GM19468 (cell line): ENCODE data around the gene WASHC2A.
A peak's percentile ranks its signal among the peaks of the same experiment; 100 is the strongest.
"Not testable (repeated sequence)": the region's sequence is repeated elsewhere in the genome, so short reads cannot be mapped to it uniquely, and the experiment has no call there.

Experiments used
- ATAC-seq: cut with Tn5 transposase; IDR thresholded peaks from one replicate; pipeline ENCODE4 v1.9.1; 2021; ENCODE audit warnings: mild to moderate bottlenecking, moderate library complexity, moderate number of reproducible peaks; ENCODE audit not compliant: unreplicated experiment; ENCODE audit errors: extremely low read depth

WASHC2A gene, protein sequence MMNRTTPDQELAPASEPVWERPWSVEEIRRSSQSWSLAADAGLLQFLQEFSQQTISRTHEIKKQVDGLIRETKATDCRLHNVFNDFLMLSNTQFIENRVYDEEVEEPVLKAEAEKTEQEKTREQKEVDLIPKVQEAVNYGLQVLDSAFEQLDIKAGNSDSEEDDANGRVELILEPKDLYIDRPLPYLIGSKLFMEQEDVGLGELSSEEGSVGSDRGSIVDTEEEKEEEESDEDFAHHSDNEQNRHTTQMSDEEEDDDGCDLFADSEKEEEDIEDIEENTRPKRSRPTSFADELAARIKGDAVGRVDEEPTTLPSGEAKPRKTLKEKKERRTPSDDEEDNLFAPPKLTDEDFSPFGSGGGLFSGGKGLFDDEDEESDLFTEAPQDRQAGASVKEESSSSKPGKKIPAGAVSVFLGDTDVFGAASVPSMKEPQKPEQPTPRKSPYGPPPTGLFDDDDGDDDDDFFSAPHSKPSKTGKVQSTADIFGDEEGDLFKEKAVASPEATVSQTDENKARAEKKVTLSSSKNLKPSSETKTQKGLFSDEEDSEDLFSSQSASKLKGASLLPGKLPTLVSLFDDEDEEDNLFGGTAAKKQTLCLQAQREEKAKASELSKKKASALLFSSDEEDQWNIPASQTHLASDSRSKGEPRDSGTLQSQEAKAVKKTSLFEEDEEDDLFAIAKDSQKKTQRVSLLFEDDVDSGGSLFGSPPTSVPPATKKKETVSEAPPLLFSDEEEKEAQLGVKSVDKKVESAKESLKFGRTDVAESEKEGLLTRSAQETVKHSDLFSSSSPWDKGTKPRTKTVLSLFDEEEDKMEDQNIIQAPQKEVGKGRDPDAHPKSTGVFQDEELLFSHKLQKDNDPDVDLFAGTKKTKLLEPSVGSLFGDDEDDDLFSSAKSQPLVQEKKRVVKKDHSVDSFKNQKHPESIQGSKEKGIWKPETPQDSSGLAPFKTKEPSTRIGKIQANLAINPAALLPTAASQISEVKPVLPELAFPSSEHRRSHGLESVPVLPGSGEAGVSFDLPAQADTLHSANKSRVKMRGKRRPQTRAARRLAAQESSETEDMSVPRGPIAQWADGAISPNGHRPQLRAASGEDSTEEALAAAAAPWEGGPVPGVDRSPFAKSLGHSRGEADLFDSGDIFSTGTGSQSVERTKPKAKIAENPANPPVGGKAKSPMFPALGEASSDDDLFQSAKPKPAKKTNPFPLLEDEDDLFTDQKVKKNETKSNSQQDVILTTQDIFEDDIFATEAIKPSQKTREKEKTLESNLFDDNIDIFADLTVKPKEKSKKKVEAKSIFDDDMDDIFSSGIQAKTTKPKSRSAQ (N-terminal part only)

DNA sequence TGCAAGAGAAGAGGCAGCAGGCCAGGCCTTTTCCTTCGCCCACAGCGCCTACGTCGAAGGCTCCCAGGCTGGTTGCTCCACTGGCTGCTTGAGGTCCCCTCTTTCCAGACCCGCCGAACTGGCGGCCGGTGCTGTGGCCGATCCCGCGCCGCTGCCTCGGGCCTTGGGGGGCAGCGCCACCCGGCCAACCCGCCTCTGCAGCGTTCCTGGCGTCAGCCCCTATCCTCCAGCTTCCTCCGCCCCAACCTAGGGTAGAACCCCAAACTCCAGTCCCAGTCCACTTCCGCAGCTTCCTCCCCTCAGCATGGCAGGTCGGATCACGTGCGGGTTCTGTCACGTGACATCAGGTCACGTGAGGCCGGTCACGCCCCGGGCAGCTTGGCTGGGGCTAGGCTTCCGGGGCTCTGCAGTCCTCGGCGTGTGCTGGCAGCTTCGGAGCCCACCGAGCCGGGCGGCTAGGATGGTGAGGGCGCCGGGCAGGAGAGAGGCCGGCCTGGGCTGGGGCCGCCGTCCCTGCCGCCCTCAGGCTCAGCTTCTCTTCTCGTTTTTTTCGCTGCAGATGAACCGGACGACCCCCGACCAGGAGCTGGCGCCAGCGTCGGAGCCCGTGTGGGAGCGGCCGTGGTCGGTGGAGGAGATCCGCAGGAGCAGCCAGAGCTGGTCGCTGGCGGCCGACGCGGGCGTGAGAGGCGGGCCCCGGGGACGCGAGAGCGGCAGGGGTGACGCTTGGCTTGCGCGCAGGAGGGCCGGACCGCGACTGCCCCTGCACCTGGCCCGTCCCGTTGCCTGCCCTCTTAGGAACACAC lies at the start of gene WASHC2A:
TSS of gene WASHC2A (plus strand) at position 409 of the 806 bp plus-strand sequence. CDS start at position 461, 52 bp downstream.
- peak; percentile 91 for ATAC-seq

GRCh38 chr10:50019279-50019678 lies 48.5 kb upstream of the WASHC2A start:
- ATAC-seq = not testable (repeated sequence)

DNA sequence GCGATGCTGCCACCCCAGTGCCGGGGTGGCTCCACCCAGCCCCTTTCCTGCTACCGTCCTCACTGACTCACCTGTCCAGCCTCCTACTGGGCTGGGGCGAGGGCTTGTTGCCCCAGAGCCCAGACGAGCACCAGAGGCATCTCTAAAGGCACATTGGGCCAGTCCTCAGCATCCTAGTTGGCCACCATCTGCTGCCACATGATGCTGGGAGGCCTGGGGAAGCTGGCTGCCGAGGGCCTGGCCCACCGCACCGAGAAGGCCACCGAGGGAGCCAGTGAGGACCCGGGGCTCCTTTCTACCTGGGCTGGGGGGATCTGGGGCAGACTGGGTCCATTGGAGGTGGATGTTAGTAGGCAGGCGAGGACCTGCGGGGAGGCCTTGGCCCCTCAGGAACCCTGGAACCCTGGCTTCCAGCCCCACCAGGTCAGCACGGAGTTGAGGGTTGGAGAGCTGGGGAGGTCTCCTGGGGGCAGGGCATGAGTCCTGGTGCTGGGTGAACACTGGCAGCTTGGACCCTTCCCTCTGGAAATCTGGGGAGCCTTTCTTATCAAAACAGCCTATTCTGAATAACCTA lies 47.2 kb upstream of the WASHC2A start:
- not testable (repeated sequence) for ATAC-seq

GRCh38 chr10:50021646-50022045 lies 46.1 kb upstream of the WASHC2A start:
- no peak for ATAC-seq

DNA sequence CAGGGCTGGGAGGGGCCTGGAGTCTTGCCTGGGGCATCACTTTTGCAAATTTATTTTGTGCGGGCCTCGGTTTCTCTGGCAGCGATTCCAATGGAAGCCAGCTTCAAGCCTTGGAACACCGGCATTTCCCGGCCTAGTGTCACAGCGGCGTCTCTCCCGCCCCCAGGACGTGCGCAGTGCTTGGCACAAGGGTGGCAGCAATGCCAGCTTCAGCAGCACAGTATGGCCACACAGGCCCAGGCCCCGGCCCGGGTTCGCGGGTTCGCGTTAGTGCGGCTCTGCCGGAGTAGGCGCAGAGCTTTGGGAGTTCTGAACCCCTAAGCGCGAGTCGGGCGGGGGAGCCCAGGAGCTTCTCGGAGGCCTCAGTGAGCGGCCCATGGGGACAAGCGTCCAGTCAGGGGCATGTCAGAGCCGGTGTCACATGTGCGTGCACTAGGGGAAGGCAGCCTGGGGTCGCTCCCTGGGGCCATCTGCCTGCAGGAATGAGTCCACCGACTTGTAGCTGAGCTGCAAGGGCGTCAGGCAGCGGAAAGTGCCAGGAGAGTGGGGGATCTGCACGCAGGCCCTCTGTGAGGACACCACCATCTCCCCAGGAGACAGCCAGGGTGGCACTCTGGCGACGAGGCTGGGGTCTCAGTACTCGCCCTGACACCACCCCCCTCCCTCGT lies 42.9 kb upstream of the WASHC2A start:
- not testable (repeated sequence) for ATAC-seq

DNA sequence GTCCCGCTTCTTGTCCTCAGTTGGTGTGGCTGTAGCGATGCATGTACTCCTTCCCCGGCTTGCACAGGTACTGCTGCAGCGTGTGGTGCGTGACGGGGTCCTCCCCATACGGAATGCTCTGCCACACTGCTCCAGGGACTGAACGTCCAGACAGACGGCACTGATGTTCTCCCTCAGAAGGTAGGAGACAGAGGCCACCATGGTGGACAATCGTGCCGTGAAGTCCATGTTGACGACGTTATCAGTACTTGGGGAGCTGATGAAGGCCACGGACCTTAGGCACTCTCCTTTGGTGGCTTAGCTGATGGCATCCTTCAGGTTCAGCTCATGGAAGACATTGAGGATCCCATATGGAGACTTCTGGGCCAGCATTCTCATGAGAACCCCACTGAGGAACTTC lies 42.1 kb upstream of the WASHC2A start:
- no peak for ATAC-seq

DNA sequence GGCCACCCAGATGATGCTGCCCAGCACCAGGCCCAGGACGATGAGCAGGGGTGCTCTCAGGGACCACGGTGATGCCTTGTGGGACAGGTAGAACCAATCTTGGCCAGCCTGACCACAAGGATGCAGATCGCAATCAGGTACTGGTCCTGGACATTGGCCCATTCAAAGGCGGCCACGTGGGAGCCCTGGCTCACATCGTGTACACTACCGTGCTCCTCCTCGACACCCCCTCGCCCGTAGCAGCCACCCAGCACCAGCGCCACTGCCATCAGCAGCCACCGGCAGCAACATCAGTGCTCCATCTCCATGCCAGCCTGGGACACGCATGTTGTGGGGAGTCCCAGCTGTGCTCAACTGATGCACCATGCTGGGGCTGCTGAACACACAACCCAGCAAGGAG lies 40.6 kb upstream of the WASHC2A start:
- ATAC-seq = no peak

DNA sequence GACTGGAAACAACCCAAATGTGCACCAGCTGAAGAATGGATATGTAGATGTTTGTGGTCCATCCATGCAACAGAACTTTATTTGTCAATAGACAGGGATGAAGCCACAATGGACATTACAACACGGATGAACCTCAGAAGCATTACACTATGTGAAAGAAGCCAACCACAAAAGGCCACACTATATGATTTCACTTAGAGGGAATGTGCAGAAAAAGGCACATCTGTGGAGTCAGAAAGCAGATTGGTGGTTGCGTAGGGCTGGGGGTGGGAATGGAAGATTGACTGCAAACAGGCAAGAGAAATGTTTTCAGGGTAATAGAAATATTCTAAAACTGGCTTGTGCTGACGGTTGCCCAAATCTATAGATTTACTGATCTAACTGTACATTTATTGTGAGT lies 34.3 kb upstream of the WASHC2A start:
- ATAC-seq = no peak

GRCh38 chr10:50035337-50035736 lies 32.4 kb upstream of the WASHC2A start:
- not testable (repeated sequence) for ATAC-seq

- no peak for ATAC-seq
Observed at GRCh38 chr10:50044941-50045664, 22.7 kb upstream of the WASHC2A start.

GRCh38 chr10:50046457-50046856 lies 21.3 kb upstream of the WASHC2A start:
- not testable (repeated sequence) for ATAC-seq

DNA sequence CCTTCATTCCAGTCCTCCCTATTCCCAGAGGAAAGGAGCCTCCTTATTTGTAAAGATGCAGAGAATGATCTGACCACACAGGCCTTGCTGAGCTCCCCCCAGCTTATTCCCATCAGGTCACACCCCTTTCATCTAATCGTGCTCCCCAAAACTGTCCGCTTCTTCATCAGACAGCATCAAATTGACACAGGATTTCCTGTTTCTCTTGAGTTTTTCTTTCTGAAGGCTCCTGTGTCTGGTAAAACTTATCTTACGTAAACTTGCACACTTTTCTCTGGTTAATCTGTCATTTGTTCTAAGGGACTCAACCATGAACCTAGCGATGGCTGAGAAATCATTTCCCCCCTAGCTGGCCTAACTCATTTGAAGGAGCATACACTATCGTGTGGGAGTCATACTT lies 20.2 kb upstream of the WASHC2A start:
- not testable (repeated sequence) for ATAC-seq

GRCh38 chr10:50051995-50052660 lies 15.6 kb upstream of the WASHC2A start:
- ATAC-seq = not testable (repeated sequence)

DNA sequence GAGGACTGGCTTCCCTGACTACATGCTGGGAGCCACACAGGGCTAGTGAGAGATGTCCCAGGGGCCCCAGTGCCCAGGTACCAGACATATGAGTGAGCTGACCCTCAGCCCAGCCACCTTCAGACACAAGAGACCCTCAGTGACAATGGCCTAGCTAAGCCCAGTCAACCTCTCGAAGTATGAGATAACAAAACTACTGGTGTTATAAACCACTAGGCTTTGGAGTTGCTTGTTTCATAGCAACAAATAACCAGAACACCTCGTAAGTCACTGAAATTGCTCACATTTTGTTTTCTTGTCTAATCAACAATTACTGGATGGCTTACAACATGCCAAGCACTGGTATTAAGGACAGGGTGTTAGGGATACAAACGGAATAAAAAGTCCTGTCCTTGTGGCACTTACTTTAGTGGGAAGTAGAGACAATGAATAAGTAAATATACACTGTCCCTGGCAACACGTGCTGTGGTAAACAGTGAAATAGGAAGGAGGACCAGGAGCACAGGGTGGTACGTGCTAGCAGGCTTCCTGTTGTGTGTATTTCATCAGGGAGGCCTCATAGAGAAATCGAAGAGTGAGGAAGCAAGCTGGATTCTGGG lies 14.9 kb upstream of the WASHC2A start:
- ATAC-seq = not testable (repeated sequence)

DNA sequence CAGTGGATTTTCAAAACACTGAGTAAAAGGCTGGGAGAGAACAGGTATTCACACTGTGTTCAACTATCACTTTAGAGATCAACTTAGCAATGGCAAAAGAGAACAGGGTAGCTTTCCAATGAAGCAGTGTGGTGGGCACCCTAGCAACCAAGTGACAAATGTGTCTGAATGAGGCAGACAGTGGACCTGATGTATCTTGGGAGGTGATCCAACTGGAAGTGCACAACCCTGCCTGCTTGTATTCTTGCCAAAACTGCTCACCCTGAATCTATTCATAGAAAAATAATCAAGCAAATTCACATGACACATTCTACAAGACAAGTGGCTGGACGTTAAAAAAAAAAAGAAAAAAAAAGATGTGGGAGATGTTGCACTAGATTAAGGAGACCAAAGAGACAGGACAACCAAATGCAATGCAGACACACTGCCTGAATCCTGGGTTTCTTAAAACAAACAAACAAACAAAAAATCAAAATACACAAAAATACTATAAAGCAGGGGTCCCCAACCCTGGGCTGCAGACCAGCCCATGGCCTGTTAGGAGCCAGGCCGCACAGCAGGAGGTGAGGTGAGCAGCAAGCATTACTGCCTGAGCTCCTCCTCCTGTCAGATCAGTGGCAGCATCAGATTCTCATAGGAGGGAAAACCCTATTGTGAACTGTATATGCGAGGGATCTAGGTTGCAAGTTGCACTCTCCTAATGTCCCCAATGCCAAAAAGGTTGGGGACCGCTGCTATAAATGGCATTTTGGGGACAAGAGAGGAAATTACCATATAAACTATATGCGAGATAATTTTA lies 12.1 kb upstream of the WASHC2A start:
- not testable (repeated sequence) for ATAC-seq

GRCh38 chr10:50056654-50057053 lies 11.1 kb upstream of the WASHC2A start:
- ATAC-seq = not testable (repeated sequence)
